Renal cortex interstitium (tissue), 11 donors: Measurements from ENCODE around the gene IRF2BP1. TPM values are rescaled to one million over a fixed set of nuclear protein-coding genes. Genes with fewer than 3 reads are reported as not detected.

Source experiments
- DNase-seq, 11 donors: peaks; one replicate each; pipeline ENCODE4 v3.0.0-alpha.2; 2013; ENCODE audit warnings: low read depth in 9 of 11, low spot score in 4 of 11; ENCODE audit errors: extremely low read depth in 1 of 11
- polyA plus RNA-seq, 3 donors: library from polyadenylated mRNA; unstranded; fragments of 120-200 nt; gene quantifications; one replicate each; pipeline ENCODE4 v1.2.1, GENCODE V29; 2013; ENCODE audit not compliant: insufficient read length in 3 of 3

Gene IRF2BP1
- polyA plus RNA-seq, 3 donors, result 14.1 to 28.5 (median 24.3) TPM

DNA sequence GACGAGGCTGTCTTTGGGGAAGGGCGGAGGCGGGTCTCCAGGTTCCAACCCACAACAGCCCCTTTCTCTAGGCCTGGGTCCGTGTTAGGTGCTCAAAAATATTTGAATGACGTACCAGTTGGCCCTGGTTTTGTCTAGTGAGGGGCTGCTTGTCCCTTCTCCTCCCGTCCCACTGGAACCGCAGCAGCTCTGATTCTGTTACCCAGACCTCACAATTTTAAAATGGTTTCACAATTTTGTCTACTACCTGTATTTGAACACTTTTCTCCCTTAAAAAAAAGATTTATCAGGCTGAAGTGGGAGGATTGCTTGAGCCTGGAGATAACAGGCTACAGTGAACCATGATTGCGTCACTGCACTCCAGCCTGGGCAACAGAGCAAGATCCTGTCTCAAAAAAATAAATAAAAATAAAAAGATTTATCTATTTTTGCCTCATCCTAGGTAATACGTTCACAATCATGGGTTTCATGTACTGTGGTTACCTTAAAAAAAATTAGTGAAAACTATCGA is 1.3 kb upstream of the IRF2BP1 start:
- no peak for DNase-seq

DNA sequence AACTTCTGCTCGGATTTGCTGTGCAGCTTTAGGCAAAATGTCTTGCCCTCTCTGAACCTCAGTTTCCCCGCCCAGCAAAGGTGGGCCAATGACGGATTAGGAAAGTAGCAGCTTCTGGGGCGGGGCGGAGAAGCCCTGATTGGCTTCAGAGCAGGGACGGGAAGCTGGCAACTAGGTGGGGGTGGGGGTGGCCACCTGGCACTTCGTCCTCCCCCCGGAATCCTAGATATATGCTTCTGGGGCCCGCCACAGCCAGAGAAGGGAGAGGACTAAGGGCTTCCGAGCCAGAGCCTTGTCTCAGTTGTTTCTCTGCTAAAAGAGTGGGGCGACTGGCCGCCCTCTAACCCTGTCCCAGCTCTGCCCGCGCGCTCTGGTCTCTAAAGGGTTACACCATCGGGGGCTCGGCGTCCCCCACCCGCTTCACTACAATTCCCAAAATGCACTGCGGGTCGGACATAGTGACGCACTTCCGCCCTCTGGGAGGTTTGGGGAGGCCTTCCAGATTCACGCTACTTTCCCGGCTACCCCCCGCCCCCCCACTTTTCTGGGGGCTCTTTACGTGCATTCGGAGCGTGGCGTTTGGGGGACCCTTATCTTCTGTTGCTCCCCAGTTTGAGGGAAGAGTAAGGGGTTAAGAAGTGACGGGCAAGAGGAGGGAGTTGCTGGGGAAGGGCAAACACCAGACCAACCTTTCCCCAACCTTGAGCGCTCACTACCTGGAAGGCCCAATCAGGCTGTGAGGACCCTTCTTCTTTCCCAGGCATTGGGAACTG is 672 bp upstream of the IRF2BP1 start:
- DNase-seq, result peak; percentile 73 to 95 (median 92)

DNA sequence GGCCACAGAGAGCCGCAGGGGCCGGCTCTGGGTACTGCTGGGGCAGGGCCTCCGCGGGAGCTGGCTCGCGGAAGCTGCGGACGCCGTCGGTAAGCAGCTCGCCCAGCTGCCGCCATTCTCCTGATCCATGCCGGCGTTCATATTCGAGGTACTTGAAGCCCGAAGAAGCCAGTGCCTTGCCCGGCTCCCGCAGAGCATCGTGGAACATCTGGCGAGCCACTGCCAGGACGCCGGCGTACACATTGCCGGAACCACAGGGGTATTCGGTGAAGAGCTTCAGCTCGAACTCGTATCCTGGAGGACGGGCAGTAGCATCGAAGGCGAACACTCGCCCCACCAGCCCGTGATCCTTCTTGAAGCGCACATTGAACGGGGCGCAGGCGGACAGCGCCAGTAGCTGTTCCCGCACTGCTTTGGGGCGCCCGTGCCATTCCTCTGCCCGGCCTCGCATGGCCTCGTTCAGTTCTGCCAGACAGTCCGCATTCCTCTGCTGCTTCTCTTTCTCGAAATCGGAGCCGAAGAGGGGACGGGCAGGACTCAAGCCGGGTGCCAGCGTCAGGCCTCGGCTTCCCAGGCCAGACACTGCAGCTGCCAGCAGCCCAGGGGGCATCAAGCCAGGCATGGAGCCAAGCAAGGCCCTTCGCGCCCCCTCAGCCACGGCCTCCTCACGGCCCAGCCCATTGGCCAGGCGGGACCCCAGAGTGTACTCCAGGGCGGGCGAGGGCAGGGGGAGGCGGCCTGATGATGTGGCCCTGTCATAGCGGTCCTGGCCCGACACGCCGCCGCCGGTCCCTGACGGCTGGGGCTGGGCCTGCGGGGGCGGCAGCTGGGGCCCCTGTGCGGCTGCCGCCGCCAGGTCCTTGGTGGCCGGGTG is 1.0 kb downstream of the IRF2BP1 start:
- no peak for DNase-seq

DNA sequence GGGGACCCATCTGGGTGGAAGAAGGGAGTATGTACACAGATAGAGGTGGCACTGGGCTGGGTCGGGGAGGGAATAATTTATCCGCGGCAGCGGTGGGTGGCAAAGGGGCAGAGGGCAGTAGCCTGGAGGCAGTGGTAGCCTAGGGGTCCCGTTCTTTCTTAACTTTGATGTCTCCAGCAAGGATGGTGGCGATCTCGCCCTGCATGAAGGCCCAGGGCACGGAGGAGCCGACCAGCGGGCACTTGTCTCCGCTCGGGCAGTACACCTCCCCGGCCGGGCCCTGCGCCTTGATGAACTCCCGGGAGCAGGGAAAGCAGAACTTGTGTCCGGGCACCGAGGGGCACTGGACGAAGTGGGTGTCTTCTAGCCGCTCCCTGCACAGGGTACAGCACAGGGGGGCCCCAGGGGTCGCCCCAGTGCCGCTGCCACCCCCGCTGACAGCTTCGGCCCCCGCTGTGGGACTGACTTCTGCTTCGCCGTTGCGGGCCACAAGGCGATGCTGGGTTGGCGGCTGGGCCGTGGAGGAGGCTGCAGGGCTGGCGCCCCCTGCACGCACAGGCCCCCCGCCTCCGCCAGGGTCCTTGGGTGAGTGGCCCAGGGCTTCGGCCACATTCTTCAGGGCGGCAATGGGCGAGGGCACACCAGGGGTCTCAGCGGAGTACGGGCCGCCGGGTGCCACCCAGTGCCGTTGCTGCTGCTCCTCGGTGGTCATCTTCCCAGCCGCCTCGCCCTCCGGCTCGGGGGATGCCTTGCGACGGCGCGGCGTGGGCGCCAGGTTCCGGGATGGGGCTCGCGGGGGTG is 1.9 kb downstream of the IRF2BP1 start:
- no peak for DNase-seq

DNA sequence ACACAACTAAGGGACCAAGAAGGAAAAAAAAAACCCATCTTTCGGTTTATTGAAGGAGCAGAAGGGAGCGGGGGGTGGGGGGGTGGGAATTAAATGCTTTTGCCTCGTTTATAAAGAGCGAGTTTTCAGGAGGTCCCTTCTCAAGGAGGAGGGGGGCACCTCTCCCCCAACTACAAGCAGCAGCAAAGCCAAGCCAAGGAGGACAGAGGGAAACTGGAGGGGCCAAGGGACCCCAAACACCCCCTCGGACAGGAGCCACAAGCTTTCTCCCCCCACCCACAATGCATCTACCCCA is 2.4 kb downstream of the IRF2BP1 start:
- DNase-seq, result no peak

DNA sequence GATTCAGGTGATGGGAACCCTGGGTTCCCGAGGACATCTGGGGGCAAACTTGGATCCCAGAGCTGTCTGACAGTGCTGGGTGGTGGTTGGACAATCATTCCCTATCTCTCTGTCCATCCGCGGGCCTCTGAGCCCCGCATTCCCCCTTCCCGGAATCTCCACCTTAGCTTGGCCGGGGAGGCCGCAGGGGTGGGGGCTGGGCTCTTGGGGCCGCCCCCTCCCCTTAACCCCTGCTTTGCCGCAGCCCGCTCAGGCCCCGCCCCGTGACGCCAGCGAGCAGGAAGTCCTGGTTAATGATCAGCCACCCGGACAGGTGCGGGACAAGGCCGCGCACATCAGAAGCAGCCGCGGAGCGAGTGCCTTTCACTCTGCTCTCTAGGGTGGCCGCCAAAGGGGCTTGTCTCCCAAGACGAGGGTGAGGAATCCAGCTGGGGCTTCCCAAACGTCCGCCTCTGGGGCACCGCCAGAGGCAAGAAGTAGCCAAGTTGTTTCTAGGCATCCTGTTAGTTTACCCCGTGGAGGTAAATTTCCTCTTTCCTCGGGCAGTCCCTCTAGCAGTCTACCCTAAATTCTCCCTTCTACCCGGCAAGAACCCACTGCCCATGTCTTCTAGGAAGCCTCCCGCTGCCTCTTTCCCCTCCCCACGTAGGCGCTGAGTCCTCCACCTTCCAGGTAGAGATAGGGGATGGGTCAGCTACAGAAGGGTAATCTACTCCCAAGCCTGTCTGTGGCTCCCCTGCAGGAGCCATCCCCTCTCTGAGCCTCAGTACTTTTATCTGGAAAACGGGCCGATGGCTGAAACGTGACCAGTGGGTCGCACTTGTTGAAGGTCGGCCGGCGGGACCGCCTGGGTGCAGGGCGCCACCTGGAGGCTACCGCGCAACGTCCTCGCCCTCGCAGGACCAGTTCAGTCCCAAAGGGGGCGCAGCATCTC is 3.0 kb downstream of the IRF2BP1 start:
- peak in 4 of 11 donors; percentile 73 to 81 (median 74) for DNase-seq

DNA sequence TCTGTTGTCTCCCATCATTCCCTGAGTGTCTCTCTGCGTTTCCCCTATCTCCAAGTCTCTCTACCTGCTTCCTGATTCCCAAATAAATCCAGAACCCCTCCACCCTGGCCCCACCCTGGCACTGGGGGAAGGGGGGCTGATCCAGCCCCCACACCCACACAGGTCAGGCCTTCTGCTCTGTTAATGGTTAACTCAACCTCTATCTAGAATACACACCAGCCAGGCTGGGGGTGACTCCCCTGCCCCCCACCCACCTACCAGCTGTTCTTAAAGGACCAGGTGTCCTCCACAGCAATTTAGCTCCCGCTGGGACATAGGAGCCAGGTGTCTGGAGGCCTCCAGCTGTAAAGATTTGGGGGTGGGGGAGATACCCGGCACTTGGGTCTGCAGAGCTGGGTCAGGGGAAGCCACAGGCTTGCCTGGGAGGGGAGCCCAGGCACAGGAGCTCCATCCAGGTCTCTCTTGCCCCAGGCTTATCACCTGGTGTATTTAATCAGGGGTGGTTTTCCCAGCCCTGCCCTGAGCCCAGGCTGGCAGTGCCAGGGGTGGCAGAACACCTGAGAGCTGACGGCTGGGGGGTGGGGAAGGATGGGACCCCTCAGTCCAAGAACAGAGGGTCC is 3.9 kb downstream of the IRF2BP1 start:
- DNase-seq, result no peak

DNA sequence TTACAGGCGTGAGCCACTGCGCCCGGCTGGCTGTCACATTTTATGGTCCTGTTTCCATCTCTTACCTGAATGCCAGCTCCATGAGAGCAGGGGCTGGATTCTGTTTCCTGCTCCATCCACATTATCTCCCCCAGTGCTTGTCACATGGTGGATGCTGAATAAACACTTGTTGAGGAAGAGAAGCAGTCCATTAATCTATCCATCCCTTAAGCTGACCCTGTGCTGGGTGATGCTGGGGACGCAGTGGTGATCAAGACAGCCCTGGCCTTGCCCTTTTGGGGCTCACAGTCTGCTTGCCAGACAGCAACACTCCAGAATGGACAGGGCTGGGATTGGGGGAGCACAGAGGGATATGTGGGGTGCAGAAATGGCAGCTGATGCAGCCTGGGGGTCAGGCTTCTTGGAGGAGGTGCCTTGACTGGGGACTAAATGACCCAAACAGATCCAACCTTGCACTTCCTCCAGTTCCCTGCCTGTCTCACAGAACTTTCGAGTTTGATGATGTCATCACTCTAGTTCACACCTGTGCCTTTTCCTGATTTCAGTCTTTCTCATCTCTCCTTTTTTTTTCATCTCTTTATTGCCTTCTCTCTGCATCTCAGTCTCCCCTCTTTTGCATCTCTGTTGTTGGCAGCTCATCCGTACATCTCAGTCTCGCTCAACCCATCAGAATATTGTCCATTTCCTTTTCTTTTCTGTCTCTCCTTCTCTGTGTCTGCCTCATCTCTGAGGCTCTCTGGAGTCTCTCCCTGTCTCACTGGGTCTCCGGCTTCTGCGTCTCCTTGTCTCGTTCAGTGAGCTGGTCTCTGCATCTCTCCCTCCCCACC is 4.6 kb downstream of the IRF2BP1 start:
- DNase-seq, result no peak

DNA sequence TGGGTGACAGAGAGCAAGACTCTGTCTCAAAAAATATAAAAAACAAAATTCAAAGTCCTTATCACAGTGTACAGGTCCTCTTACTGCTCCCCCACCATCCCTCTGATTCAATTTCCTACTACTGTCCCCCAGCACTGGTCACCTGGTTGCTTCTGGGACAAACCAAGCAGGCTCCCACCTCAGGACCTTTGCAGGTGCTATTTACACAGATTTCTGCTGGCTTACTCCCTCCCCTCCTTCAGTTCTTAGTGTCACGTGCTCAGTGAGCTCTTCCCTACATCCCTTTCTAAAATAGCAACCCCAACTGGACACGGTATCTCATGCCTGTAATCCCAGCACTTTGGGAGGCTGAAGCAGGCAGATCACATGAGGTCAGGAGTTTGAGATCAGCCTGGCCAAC is 6.0 kb downstream of the IRF2BP1 start:
- DNase-seq, result no peak

DNA sequence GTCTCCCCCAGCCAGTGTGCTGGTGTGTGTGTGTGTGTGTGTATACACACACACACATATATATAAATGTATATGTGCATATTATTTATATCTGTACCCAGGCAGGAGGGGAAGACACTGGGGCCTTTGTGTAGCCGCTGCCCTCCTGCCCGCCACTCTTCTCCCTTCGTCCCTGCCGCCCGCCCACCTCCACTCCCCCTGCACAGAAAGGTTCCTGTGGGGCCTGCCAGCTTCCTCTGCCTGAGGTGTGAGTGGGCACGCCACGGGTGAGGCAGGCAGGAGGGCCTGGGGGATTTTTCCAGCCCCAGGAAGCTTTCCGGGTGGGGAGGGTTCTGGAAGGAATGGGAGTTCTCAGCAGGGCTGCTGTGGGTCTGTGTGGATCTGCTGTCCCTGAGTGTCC is 6.9 kb downstream of the IRF2BP1 start:
- DNase-seq, result no peak

DNA sequence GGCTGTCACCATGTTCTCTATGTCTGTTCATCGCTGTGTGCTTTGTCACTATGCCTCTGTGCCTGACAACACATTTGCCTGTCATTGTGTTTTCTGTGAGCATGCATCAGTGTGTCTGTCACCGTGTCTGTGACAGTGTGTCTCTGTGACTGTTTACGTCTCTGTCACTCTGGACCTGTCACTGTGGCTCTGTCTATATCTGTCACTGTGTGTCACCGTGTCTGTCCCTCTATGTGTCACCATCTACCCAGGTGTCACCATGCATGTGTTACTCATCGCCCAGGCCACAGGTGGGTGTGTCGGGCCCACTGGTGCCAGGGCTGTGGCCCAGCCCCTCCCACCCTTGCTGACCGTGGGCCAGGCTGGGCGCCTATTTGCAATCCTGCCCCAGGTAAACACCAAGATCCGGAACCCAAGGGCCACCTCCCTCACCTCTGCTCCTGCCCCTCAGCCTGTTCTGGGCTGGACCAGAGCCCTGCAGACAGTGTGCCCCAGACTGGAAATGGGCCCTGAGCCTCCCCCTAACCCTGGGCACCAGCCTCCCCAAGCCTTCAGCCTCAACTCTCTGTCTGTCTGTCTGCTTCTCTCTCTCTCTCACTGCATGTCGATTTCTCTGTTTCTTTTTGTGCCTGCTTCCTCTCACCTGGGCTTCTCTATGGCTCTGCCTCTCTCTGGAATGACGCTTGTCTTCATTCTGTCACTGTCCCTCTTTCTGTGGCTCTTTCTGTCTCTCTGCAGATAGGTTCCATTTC is 7.7 kb downstream of the IRF2BP1 start:
- DNase-seq, result no peak

DNA sequence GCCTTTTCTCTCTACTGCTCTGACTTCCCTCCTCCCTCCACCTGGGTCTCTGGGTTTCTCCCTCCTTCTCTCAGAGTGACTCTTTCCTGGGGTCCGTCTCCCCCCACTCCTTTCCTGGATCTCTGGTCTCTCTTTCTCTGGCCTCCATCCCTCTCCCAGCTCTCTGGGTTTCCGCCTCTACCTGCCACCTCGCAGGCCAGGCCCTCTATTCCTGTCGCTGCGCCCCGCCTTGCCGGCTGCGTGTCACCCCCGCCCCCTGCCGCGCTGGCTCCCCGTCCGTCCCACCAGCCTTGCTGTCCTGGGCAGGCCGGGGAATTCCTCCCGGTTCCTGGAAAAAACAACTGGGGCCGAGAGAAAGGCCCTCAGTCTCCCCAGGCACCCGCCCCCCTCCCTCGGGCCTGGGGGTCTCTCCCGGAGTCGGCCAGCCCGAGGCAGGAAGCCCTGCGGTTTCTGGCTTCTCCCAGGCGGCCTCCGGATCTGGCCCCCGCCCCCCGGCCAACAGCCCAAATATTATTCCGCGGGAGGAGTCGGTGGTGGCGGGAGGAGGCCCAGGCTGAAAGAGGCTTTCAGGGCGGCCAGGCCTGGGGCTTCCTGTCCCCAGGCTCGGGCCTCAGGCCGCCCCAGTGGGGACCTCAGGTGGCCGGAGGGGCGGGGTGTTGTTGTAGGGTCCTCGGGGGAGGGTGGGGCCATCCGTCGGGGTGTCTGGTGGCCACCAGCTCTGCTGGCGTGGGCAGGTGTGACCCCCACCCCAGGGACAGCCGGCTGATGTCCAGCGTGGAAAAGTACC is 9.3 kb downstream of the IRF2BP1 start:
- peak in 1 of 11 donors; percentile 43 for DNase-seq

DNA sequence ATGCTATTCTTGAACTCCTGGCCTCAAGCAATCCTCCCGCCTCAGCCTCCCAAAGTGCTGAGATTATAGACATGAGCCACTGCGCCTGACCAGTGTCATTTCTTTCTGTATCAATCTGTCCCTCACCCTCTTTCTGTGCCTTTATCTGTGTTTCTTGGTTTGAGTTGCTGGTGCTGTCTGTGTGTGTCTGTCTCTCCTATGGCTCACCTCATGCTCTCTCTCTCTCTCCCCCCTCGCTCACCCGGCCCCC is 9.9 kb downstream of the IRF2BP1 start:
- no peak for DNase-seq

DNA sequence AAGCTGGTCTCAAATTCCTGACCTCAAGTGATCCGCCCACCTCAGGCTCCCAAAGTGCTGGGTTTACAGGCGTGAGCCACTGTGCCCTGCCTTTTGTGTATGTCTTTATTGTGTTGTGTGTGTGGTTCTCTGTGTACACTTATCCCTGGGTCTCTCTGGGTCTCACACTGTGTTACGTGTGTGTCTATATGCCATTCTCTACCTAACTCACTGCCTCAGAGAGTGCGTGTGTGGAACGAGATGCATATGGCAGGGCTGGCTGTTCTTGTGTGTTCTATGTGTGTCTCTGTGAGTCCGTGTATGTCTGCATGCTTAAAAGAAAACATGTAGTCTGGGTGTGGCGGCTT is 11.3 kb downstream of the IRF2BP1 start:
- no peak for DNase-seq

DNA sequence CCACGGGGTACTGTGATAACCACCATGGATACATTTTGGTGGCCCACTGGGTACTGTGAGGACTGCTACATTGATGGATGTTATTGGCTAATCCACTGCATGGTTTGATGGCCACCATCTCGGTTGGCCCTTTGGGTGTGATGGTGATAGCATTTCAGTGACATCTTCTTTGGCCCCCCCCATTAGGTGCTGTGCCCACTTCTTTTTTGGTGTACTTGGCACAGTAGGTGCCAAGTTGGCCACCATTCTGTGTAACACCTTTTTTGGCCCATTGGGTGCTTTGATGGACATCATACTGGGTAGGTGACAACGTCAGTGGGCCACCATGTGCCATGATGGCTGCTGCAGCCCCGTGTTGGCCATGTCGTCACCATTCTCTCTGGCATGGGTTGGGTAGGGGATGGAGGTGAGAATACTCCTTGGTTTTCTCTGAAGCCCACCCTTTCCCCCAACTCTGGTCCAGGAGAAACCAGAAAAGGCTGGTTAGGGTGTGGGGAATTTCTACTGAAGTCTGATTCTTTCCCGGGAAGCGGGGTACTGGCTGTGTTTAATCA is 12.6 kb downstream of the IRF2BP1 start:
- DNase-seq, result no peak
